Measurements from ENCODE around the gene ZNF536.

- TF ChIP-seq CTCF (conservative IDR thresholded peaks at IDR 0.05; ENCODE audit: low read depth, low read length) (no peak), RAD21 (IDR thresholded peaks at IDR 0.05; ENCODE audit: low read length) (no peak), POLR2A (IDR thresholded peaks at IDR 0.05; ENCODE audit: low read depth, low read length) (no peak), RFX5 (IDR thresholded peaks at IDR 0.05; ENCODE audit: low read depth, low read length) (no peak), SMC3 (IDR thresholded peaks at IDR 0.05; ENCODE audit: low read depth, low read length) (no peak)
Measured at GRCh38 chr19:30388327-30388726, 16.1 kb downstream of the ZNF536 start.

All from IMR-90 (cell line).